Measurements from ENCODE around the gene CLPTM1.
A peak's percentile ranks its signal among the peaks of the same experiment; 100 is the strongest.

Gene CLPTM1

GRCh38 chr19:45019187-45019586, 64.0 kb downstream of the CLPTM1 start:
- peaks cover 47% of the 10 kb centered on the region for H3K4me1 ChIP-seq (ENCODE audit: low read depth, poor library complexity, severe bottlenecking)
- no peak for TF ChIP-seq CTCF (conservative IDR thresholded peaks at IDR 0.05; ENCODE audit: low read depth, low read length)
- no peak overlapping the region for H3K9ac ChIP-seq
- no peak overlapping the region for H3K4me2 ChIP-seq
- H4K20me1 ChIP-seq (ENCODE audit: insufficient read depth): no peaks in the 10 kb centered on the region
- peak overlapping the region; percentile 1; the same call in 1 of the 2 replicates for H3K27ac ChIP-seq
- H3K79me2 ChIP-seq (ENCODE audit: insufficient read depth, low read depth): no peaks in the 10 kb centered on the region
- no peak overlapping the region for H3K4me3 ChIP-seq (IDR thresholded peaks at IDR 0.05; ENCODE audit: insufficient read depth, low read depth, low read length)
- no peak overlapping the region for H2AFZ ChIP-seq (ENCODE audit: low read depth)
- no peaks in the 10 kb centered on the region for H3K27me3 ChIP-seq (ENCODE audit: insufficient read depth, low read depth)
- no peaks in the 10 kb centered on the region for H3K36me3 ChIP-seq (ENCODE audit: insufficient read depth)

GRCh38 chr19:45020071-45020470, 64.9 kb downstream of the CLPTM1 start:
- H3K27ac ChIP-seq: no peak overlapping the region
- no peak overlapping the region for H2AFZ ChIP-seq (ENCODE audit: low read depth)
- no peaks in the 10 kb centered on the region for H4K20me1 ChIP-seq (ENCODE audit: insufficient read depth)
- no peak for TF ChIP-seq CTCF (conservative IDR thresholded peaks at IDR 0.05; ENCODE audit: low read depth, low read length)
- H3K36me3 ChIP-seq (ENCODE audit: insufficient read depth): no peaks in the 10 kb centered on the region
- H3K79me2 ChIP-seq (ENCODE audit: insufficient read depth, low read depth): no peaks in the 10 kb centered on the region
- no peak overlapping the region for H3K9ac ChIP-seq
- peaks cover 38% of the 10 kb centered on the region for H3K4me1 ChIP-seq (ENCODE audit: low read depth, poor library complexity, severe bottlenecking)
- H3K4me2 ChIP-seq: no peak overlapping the region
- H3K4me3 ChIP-seq (IDR thresholded peaks at IDR 0.05; ENCODE audit: insufficient read depth, low read depth, low read length): no peak overlapping the region
- H3K27me3 ChIP-seq (ENCODE audit: insufficient read depth, low read depth): no peaks in the 10 kb centered on the region

GRCh38 chr19:45021971-45022370, 66.8 kb downstream of the CLPTM1 start:
- Histone ChIP-seq H3K4me1 (ENCODE audit: low read depth, poor library complexity, severe bottlenecking) (peaks cover 22% of the 10 kb centered on the region), H3K4me2 (no peak overlapping the region), H3K9ac (no peak overlapping the region), H4K20me1 (ENCODE audit: insufficient read depth) (no peaks in the 10 kb centered on the region), H3K79me2 (ENCODE audit: insufficient read depth, low read depth) (no peaks in the 10 kb centered on the region), H2AFZ (ENCODE audit: low read depth) (no peak overlapping the region), H3K27ac (no peak overlapping the region), H3K27me3 (ENCODE audit: insufficient read depth, low read depth) (no peaks in the 10 kb centered on the region), H3K4me3 (IDR thresholded peaks at IDR 0.05; ENCODE audit: insufficient read depth, low read depth, low read length) (no peak overlapping the region), H3K36me3 (ENCODE audit: insufficient read depth) (no peaks in the 10 kb centered on the region)
- TF ChIP-seq CTCF (conservative IDR thresholded peaks at IDR 0.05; ENCODE audit: low read depth, low read length): no peak

DNA sequence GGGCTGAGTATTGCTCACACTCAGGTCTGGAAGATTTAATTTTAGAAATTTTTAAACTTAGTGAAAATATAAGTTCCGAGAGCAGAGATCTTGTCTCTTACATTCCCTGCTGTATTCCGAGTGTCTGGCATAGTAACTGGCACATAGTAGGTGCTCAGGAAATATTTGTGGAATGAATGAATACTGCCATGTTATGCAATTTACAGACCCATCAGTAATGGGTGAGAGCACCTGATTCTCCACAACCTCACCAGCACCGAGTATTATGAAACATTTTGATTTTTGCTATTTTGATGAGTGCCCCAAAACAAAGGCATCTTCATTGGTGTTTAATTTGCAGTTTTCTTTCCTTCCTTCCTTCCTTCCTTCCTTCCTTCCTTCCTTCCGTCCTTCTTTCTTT, 67.9 kb downstream of the CLPTM1 start:
- peaks cover 11% of the 10 kb centered on the region for H3K4me1 ChIP-seq (ENCODE audit: low read depth, poor library complexity, severe bottlenecking)
- H2AFZ ChIP-seq (ENCODE audit: low read depth): no peak overlapping the region
- H3K4me2 ChIP-seq: no peak overlapping the region
- H3K79me2 ChIP-seq (ENCODE audit: insufficient read depth, low read depth): no peaks in the 10 kb centered on the region
- no peaks in the 10 kb centered on the region for H3K36me3 ChIP-seq (ENCODE audit: insufficient read depth)
- no peak overlapping the region for H3K9ac ChIP-seq
- no peaks in the 10 kb centered on the region for H3K27me3 ChIP-seq (ENCODE audit: insufficient read depth, low read depth)
- H3K4me3 ChIP-seq (IDR thresholded peaks at IDR 0.05; ENCODE audit: insufficient read depth, low read depth, low read length): no peak overlapping the region
- no peak for TF ChIP-seq CTCF (conservative IDR thresholded peaks at IDR 0.05; ENCODE audit: low read depth, low read length)
- no peaks in the 10 kb centered on the region for H4K20me1 ChIP-seq (ENCODE audit: insufficient read depth)
- no peak overlapping the region for H3K27ac ChIP-seq

Measured in KMS-11 (cell line).